Stimulated activated naive CD8-positive, alpha-beta T cell treated with anti-CD3 and anti-CD28 coated beads, Interleukin-15, amount 100 ng/mL, for 72 hours (primary cell): ENCODE results near the gene CCT8.

Experiments
- ATAC-seq: fragments of 150-1000 bp; cut with Tn5 transposase; 2 replicates; pipeline ENCODE4 v1.10.0; 2021; ENCODE audit warnings: mild to moderate bottlenecking, moderate library complexity
- DNase-seq, 2 donors: peaks; one replicate each; pipeline ENCODE4 v3.0.0; 2021 to 2022
- H3K27ac Mint-ChIP-seq, 2 donors: one replicate each; pipeline ENCODE4 v1.8.0; 2022; ENCODE audit warnings: mild to moderate bottlenecking in 2 of 2, mixed read lengths in 2 of 2, moderate library complexity in 2 of 2
- H3K27me3 Mint-ChIP-seq: one replicate; pipeline ENCODE4 v1.8.0; 2022; ENCODE audit warnings: mixed read lengths
- H3K4me1 Mint-ChIP-seq: one replicate; pipeline ENCODE4 v1.8.0; 2022; ENCODE audit warnings: mild to moderate bottlenecking, mixed read lengths
- H3K4me3 Mint-ChIP-seq, 2 donors: one replicate each; pipeline ENCODE4 v1.8.0; 2022; ENCODE audit warnings: mild to moderate bottlenecking in 2 of 2, mixed read lengths in 2 of 2, moderate library complexity in 1 of 2
- H3K9me3 Mint-ChIP-seq, 2 donors: one replicate each; pipeline ENCODE4 v1.8.0; 2022; ENCODE audit warnings: mixed read lengths in 2 of 2

The CCT8 gene

DNA sequence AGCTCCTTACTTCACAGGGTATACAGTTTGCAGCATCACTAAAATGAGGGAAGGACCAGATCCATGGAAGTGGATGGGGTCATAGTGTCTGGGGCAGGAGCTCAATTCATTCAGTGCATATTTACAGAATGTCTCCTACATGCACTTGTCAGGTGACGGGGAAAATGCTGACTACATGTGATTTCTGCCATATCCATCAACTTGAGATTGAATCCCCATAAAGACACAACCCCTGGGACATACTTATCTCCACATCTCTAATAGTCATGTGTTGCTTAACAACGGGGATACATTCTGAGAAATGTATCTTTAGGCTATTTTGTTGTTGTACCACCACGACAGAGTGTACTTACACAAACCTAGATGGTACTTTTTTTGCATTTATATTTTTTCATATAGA is 66.3 kb downstream of the CCT8 start:
- no peak overlapping the region for H3K27ac Mint-ChIP-seq
- no peak for ATAC-seq
- no peak for DNase-seq
- peaks cover 10% of the 10 kb centered on the region for H3K4me1 Mint-ChIP-seq
- H3K27me3 Mint-ChIP-seq = no peaks in the 10 kb centered on the region
- no peak overlapping the region for H3K4me3 Mint-ChIP-seq
- H3K9me3 Mint-ChIP-seq = no peaks in the 10 kb centered on the region
